ENCODE results near the gene PAXIP1.

GRCh38 chr7:154905615-154906014 is 97.3 kb downstream of the PAXIP1 start:
- no peak for TF ChIP-seq CTCF (conservative IDR thresholded peaks at IDR 0.05)
- no peak for TF ChIP-seq ZFX (IDR thresholded peaks at IDR 0.05)
